ENCODE measurements around the gene CRB2.

GRCh38 chr9:123309611-123310010 lies 46.4 kb upstream of the CRB2 start:
- TF ChIP-seq POLR2A (IDR thresholded peaks at IDR 0.05) (no peak), CTCF (IDR thresholded peaks at IDR 0.05) (no peak)
